ENCODE data around the gene LHX5. TPM values are rescaled to one million over a fixed set of nuclear protein-coding genes. Genes with fewer than 3 reads are reported as not detected.

Gene LHX5
- total RNA-seq, 1 donor from 2014 or later: not detected

- peaks cover 37% of the 10 kb centered on the region for H3K27me3 Mint-ChIP-seq (ENCODE audit: unreplicated experiment)
- H3K36me3 Mint-ChIP-seq (ENCODE audit: unreplicated experiment): no peaks in the 10 kb centered on the region
- H3K4me3 Mint-ChIP-seq (ENCODE audit: unreplicated experiment): no peak overlapping the region
- H3K9me3 Mint-ChIP-seq (ENCODE audit: unreplicated experiment): no peaks in the 10 kb centered on the region
- DNase-seq (ENCODE audit: extremely low spot score, unreplicated experiment): no peak
- no peak overlapping the region for H3K27ac Mint-ChIP-seq (ENCODE audit: unreplicated experiment)
- H3K4me1 Mint-ChIP-seq (ENCODE audit: unreplicated experiment): peaks cover 2% of the 10 kb centered on the region
- TF ChIP-seq, protein P1, sequence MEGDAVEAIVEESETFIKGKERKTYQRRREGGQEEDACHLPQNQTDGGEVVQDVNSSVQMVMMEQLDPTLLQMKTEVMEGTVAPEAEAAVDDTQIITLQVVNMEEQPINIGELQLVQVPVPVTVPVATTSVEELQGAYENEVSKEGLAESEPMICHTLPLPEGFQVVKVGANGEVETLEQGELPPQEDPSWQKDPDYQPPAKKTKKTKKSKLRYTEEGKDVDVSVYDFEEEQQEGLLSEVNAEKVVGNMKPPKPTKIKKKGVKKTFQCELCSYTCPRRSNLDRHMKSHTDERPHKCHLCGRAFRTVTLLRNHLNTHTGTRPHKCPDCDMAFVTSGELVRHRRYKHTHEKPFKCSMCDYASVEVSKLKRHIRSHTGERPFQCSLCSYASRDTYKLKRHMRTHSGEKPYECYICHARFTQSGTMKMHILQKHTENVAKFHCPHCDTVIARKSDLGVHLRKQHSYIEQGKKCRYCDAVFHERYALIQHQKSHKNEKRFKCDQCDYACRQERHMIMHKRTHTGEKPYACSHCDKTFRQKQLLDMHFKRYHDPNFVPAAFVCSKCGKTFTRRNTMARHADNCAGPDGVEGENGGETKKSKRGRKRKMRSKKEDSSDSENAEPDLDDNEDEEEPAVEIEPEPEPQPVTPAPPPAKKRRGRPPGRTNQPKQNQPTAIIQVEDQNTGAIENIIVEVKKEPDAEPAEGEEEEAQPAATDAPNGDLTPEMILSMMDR (IDR thresholded peaks at IDR 0.05): no peak
Measured at GRCh38 chr12:113512568-113512967, 40.9 kb upstream of the LHX5 start.

DNA sequence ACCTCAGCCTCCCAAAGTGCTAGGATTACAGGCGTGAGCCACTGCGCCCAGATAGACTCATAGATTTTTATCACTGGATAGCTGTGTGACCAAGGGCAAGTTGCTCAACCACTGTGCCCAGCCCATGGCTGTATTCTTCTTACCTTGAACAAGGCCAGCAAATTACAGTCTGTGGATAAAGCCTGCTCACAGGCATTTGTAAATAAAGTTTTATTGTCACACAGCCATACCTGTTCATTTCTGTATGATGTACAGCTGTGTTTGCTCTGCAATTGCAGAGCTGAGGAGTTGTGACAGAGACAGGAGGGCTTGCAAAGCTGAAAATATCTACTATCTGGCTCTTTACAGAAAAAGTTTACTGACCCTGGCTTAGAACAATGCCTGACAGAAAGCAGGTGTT, 35.2 kb upstream of the LHX5 start:
- Mint-ChIP-seq H3K36me3 (ENCODE audit: unreplicated experiment) (no peaks in the 10 kb centered on the region), H3K27ac (ENCODE audit: unreplicated experiment) (no peak overlapping the region), H3K4me3 (ENCODE audit: unreplicated experiment) (no peak overlapping the region), H3K27me3 (ENCODE audit: unreplicated experiment) (peaks cover 10% of the 10 kb centered on the region), H3K9me3 (ENCODE audit: unreplicated experiment) (no peaks in the 10 kb centered on the region), H3K4me1 (ENCODE audit: unreplicated experiment) (no peaks in the 10 kb centered on the region)
- TF ChIP-seq, protein P1 (IDR thresholded peaks at IDR 0.05): no peak
- no peak for DNase-seq (ENCODE audit: extremely low spot score, unreplicated experiment)

- TF ChIP-seq, protein P1 (IDR thresholded peaks at IDR 0.05): no peak
- Mint-ChIP-seq H3K36me3 (ENCODE audit: unreplicated experiment) (no peaks in the 10 kb centered on the region), H3K4me1 (ENCODE audit: unreplicated experiment) (no peaks in the 10 kb centered on the region), H3K4me3 (ENCODE audit: unreplicated experiment) (no peak overlapping the region), H3K27ac (ENCODE audit: unreplicated experiment) (no peak overlapping the region), H3K9me3 (ENCODE audit: unreplicated experiment) (no peaks in the 10 kb centered on the region), H3K27me3 (ENCODE audit: unreplicated experiment) (peaks cover 10% of the 10 kb centered on the region)
- DNase-seq (ENCODE audit: extremely low spot score, unreplicated experiment): no peak
Measured at GRCh38 chr12:113505941-113506340, 34.3 kb upstream of the LHX5 start.

DNA sequence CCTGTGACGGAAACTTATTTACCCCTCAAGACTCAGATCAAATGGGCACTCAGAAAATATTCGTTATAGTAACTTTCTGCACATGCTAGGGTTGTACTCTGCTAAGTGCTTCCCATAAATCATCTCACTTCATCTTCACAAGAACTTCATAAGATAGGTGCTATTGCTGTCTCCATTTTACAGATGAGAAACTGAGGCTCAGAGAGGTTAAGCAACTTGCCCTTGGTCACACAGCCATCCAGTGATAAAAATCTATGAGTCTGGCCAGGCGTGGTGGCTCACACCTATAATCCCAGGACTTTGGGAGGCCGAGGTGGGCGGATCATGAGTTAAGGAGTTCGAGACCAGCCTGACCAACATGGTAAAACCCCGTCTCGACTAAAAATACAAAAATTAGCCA, 33.2 kb upstream of the LHX5 start:
- no peaks in the 10 kb centered on the region for H3K9me3 Mint-ChIP-seq (ENCODE audit: unreplicated experiment)
- H3K36me3 Mint-ChIP-seq (ENCODE audit: unreplicated experiment): no peaks in the 10 kb centered on the region
- peaks cover 16% of the 10 kb centered on the region for H3K27me3 Mint-ChIP-seq (ENCODE audit: unreplicated experiment)
- no peak for DNase-seq (ENCODE audit: extremely low spot score, unreplicated experiment)
- TF ChIP-seq, protein P1 (IDR thresholded peaks at IDR 0.05): no peak
- H3K4me3 Mint-ChIP-seq (ENCODE audit: unreplicated experiment): no peak overlapping the region
- H3K4me1 Mint-ChIP-seq (ENCODE audit: unreplicated experiment): no peaks in the 10 kb centered on the region
- H3K27ac Mint-ChIP-seq (ENCODE audit: unreplicated experiment): no peak overlapping the region

- Mint-ChIP-seq H3K36me3 (ENCODE audit: unreplicated experiment) (no peaks in the 10 kb centered on the region), H3K4me3 (ENCODE audit: unreplicated experiment) (no peak overlapping the region), H3K9me3 (ENCODE audit: unreplicated experiment) (no peaks in the 10 kb centered on the region), H3K27ac (ENCODE audit: unreplicated experiment) (no peak overlapping the region), H3K27me3 (ENCODE audit: unreplicated experiment) (peaks cover 6% of the 10 kb centered on the region), H3K4me1 (ENCODE audit: unreplicated experiment) (no peaks in the 10 kb centered on the region)
- no peak for DNase-seq (ENCODE audit: extremely low spot score, unreplicated experiment)
- TF ChIP-seq, protein P1 (IDR thresholded peaks at IDR 0.05): no peak
Measured at GRCh38 chr12:113500782-113501311, 29.2 kb upstream of the LHX5 start.

Data from osteocyte (in vitro differentiated cells).